Neural cell (in vitro differentiated cells): ENCODE data around the gene KCNG3. TPM values are rescaled to one million over a fixed set of nuclear protein-coding genes. Genes with fewer than 3 reads are reported as not detected.

ENCODE experiments used
- H2AFZ ChIP-seq: fragments of 200-600, 300-800 bp; sonication (generic), shearing (Covaris generic); 2 replicates; pipeline ENCODE4 v1.6.0; 2014; ENCODE audit warnings: low read depth, mild to moderate bottlenecking, antibody characterized with exemption, low read length, moderate library complexity
- H3F3A ChIP-seq: fragments of 200-600 bp; shearing (Covaris generic); 2 replicates; pipeline ENCODE4 v1.6.1; 2016; ENCODE audit warnings: mild to moderate bottlenecking, moderate library complexity, mixed read lengths, antibody characterized with exemption, low read length; ENCODE audit not compliant: insufficient read depth, poor library complexity, severe bottlenecking
- H3K27ac ChIP-seq: fragments of 200-600, 300-800 bp; sonication (generic), shearing (Covaris generic); 2 replicates; pipeline ENCODE4 v1.5.1; 2014; ENCODE audit warnings: mild to moderate bottlenecking, low read length, moderate library complexity
- H3K27me3 ChIP-seq: fragments of 300-800, 200-600 bp; sonication (generic), shearing (Covaris generic); 2 replicates; pipeline ENCODE4 v1.6.0; 2014; ENCODE audit warnings: mild to moderate bottlenecking, low read depth, low read length, moderate library complexity; ENCODE audit not compliant: insufficient read depth
- H3K36me3 ChIP-seq: fragments of 300-800, 200-600 bp; sonication (generic), shearing (Covaris generic); 2 replicates; pipeline ENCODE4 v1.5.1; 2014; ENCODE audit warnings: mild to moderate bottlenecking, antibody characterized with exemption, low read length, moderate library complexity; ENCODE audit not compliant: insufficient read depth
- H3K4me2 ChIP-seq: fragments of 300-800, 200-600 bp; sonication (generic), shearing (Covaris generic); 2 replicates; pipeline ENCODE4 v1.6.0; 2014; ENCODE audit warnings: mild to moderate bottlenecking, low read length
- H3K4me3 ChIP-seq: fragments of 300-800, 200-600 bp; sonication (generic), shearing (Covaris generic); 2 replicates; pipeline ENCODE4 v1.5.1; 2014; ENCODE audit warnings: mild to moderate bottlenecking, low read length, moderate library complexity
- H3K79me2 ChIP-seq: fragments of 200-600 bp; shearing (Covaris generic); replicated peaks from 2 replicates; pipeline ENCODE4 v1.6.0; 2014; ENCODE audit warnings: mild to moderate bottlenecking, low read length, moderate library complexity; ENCODE audit not compliant: insufficient read depth
- H3K9ac ChIP-seq: fragments of 300-800, 200-600 bp; sonication (generic), shearing (Covaris generic); 2 replicates; pipeline ENCODE4 v1.6.1; 2016; ENCODE audit warnings: mild to moderate bottlenecking, low read length, mixed read lengths
- H3K9me2 ChIP-seq: fragments of 200-600 bp; shearing (Covaris generic); 2 replicates; pipeline ENCODE4 v1.6.1; 2016; ENCODE audit warnings: mild to moderate bottlenecking, low read length, mixed read lengths; ENCODE audit not compliant: insufficient read depth
- H3K9me3 ChIP-seq: fragments of 200-600, 300-800 bp; sonication (generic), shearing (Covaris generic); 2 replicates; pipeline ENCODE4 v1.6.1; 2016; ENCODE audit warnings: mild to moderate bottlenecking, mixed run types, low read length, moderate library complexity, mixed read lengths
- H4K20me1 ChIP-seq: fragments of 200-600 bp; shearing (Covaris generic); 2 replicates; pipeline ENCODE4 v1.6.1; 2016; ENCODE audit warnings: mild to moderate bottlenecking, mixed run types; ENCODE audit not compliant: insufficient read depth
- EP300 ChIP-seq: fragments of 450-650 bp; conservative IDR thresholded peaks from 2 replicates; pipeline ENCODE4 v1.6.1; 2014; ENCODE audit warnings: antibody characterized with exemption, mild to moderate bottlenecking, moderate library complexity; ENCODE audit not compliant: poor library complexity, severe bottlenecking
- EZH2 ChIP-seq: fragments of 200-600, 300-800 bp; shearing (Covaris generic), sonication (generic); IDR thresholded peaks from 2 replicates; pipeline ENCODE4 v1.6.1; 2014; ENCODE audit warnings: antibody characterized with exemption, low read length, borderline replicate concordance, mild to moderate bottlenecking; ENCODE audit not compliant: insufficient read depth, poor library complexity, severe bottlenecking
- MXI1 ChIP-seq: fragments of 450-650 bp; conservative IDR thresholded peaks from 2 replicates; pipeline ENCODE4 v1.6.1; 2014; ENCODE audit warnings: antibody characterized with exemption, mild to moderate bottlenecking; ENCODE audit not compliant: poor library complexity, severe bottlenecking
- POLR2AphosphoS5 ChIP-seq: IDR thresholded peaks from 2 replicates; pipeline ENCODE4 v1.6.1; 2012
- RAD21 ChIP-seq: fragments of 450-650 bp; conservative IDR thresholded peaks from 2 replicates; pipeline ENCODE4 v1.6.1; 2014; ENCODE audit warnings: antibody characterized with exemption, mild to moderate bottlenecking, moderate library complexity
- SMC3 ChIP-seq: fragments of 450-650 bp; conservative IDR thresholded peaks from 2 replicates; pipeline ENCODE4 v1.6.1; 2014; ENCODE audit warnings: antibody characterized with exemption, mild to moderate bottlenecking, moderate library complexity; ENCODE audit not compliant: poor library complexity
- TAF1 ChIP-seq: IDR thresholded peaks from 2 replicates; pipeline ENCODE4 v1.6.1; 2012; ENCODE audit warnings: low read depth
- polyA plus RNA-seq: library from polyadenylated mRNA; depleted of rRNA; stranded (reverse); fragments of >200 nt; gene quantifications from 2 replicates; pipeline ENCODE4 v1.2.3, GENCODE V29; 2014
- TF ChIP-seq, protein P1 (sequence below): IDR thresholded peaks from 2 replicates; pipeline ENCODE4 v1.6.1; 2012; ENCODE audit warnings: borderline replicate concordance
- TF ChIP-seq, protein P2 (sequence below): fragments of 450-650 bp; IDR thresholded peaks from 2 replicates; pipeline ENCODE4 v1.5.1; 2014; ENCODE audit warnings: antibody characterized with exemption, mild to moderate bottlenecking, moderate library complexity; ENCODE audit not compliant: poor library complexity, severe bottlenecking

Gene KCNG3
- polyA plus RNA-seq, 1 donor from 2014 or later = 0.74 TPM

GRCh38 chr2:42498497-42498896 is 4.7 kb upstream of the KCNG3 start:
- Histone ChIP-seq H3K79me2 (no peaks in the 10 kb centered on the region), H3K9me2 (no peaks in the 10 kb centered on the region), H3K4me2 (no peak overlapping the region), H3K9ac (no peak overlapping the region), H4K20me1 (no peaks in the 10 kb centered on the region), H3K36me3 (no peaks in the 10 kb centered on the region), H2AFZ (no peak overlapping the region), H3K4me3 (no peak overlapping the region), H3K9me3 (no peaks in the 10 kb centered on the region), H3K27me3 (no peaks in the 10 kb centered on the region), H3F3A (no peaks in the 10 kb centered on the region), H3K27ac (no peak overlapping the region)
- TF ChIP-seq POLR2AphosphoS5 = no peak
- no peak for TF ChIP-seq TAF1

GRCh38 chr2:42495611-42496010 is 1.8 kb upstream of the KCNG3 start:
- no peaks in the 10 kb centered on the region for H3F3A ChIP-seq
- H3K9ac ChIP-seq = no peak overlapping the region
- peak overlapping the region; percentile 93 for H3K4me3 ChIP-seq
- peaks cover 27% of the 10 kb centered on the region for H3K27me3 ChIP-seq
- H3K79me2 ChIP-seq = no peaks in the 10 kb centered on the region
- H3K27ac ChIP-seq = no peak overlapping the region
- H3K4me2 ChIP-seq = peak overlapping the region; percentile 74
- no peaks in the 10 kb centered on the region for H3K36me3 ChIP-seq
- H2AFZ ChIP-seq = no peak overlapping the region
- no peaks in the 10 kb centered on the region for H3K9me2 ChIP-seq
- no peaks in the 10 kb centered on the region for H4K20me1 ChIP-seq
- no peaks in the 10 kb centered on the region for H3K9me3 ChIP-seq
- TF ChIP-seq SMC3 = no peak
- no peak for TF ChIP-seq TAF1
- TF ChIP-seq RAD21 = no peak
- no peak for TF ChIP-seq POLR2AphosphoS5
- TF ChIP-seq MXI1 = no peak
- TF ChIP-seq, protein P1, sequence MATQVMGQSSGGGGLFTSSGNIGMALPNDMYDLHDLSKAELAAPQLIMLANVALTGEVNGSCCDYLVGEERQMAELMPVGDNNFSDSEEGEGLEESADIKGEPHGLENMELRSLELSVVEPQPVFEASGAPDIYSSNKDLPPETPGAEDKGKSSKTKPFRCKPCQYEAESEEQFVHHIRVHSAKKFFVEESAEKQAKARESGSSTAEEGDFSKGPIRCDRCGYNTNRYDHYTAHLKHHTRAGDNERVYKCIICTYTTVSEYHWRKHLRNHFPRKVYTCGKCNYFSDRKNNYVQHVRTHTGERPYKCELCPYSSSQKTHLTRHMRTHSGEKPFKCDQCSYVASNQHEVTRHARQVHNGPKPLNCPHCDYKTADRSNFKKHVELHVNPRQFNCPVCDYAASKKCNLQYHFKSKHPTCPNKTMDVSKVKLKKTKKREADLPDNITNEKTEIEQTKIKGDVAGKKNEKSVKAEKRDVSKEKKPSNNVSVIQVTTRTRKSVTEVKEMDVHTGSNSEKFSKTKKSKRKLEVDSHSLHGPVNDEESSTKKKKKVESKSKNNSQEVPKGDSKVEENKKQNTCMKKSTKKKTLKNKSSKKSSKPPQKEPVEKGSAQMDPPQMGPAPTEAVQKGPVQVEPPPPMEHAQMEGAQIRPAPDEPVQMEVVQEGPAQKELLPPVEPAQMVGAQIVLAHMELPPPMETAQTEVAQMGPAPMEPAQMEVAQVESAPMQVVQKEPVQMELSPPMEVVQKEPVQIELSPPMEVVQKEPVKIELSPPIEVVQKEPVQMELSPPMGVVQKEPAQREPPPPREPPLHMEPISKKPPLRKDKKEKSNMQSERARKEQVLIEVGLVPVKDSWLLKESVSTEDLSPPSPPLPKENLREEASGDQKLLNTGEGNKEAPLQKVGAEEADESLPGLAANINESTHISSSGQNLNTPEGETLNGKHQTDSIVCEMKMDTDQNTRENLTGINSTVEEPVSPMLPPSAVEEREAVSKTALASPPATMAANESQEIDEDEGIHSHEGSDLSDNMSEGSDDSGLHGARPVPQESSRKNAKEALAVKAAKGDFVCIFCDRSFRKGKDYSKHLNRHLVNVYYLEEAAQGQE = no peak
- TF ChIP-seq, protein P2, sequence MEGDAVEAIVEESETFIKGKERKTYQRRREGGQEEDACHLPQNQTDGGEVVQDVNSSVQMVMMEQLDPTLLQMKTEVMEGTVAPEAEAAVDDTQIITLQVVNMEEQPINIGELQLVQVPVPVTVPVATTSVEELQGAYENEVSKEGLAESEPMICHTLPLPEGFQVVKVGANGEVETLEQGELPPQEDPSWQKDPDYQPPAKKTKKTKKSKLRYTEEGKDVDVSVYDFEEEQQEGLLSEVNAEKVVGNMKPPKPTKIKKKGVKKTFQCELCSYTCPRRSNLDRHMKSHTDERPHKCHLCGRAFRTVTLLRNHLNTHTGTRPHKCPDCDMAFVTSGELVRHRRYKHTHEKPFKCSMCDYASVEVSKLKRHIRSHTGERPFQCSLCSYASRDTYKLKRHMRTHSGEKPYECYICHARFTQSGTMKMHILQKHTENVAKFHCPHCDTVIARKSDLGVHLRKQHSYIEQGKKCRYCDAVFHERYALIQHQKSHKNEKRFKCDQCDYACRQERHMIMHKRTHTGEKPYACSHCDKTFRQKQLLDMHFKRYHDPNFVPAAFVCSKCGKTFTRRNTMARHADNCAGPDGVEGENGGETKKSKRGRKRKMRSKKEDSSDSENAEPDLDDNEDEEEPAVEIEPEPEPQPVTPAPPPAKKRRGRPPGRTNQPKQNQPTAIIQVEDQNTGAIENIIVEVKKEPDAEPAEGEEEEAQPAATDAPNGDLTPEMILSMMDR = no peak
- no peak for TF ChIP-seq EZH2
- TF ChIP-seq EP300 = no peak

GRCh38 chr2:42495234-42495581 is 1.4 kb upstream of the KCNG3 start:
- H3K27me3 ChIP-seq = peaks cover 31% of the 10 kb centered on the region
- peak overlapping the region; percentile 74 for H3K4me2 ChIP-seq
- H3K79me2 ChIP-seq = no peaks in the 10 kb centered on the region
- no peaks in the 10 kb centered on the region for H4K20me1 ChIP-seq
- no peaks in the 10 kb centered on the region for H3K36me3 ChIP-seq
- H3K9me2 ChIP-seq = no peaks in the 10 kb centered on the region
- no peak for TF ChIP-seq EZH2
- TF ChIP-seq, protein P2 = peak; percentile 1
- no peaks in the 10 kb centered on the region for H3F3A ChIP-seq
- H3K27ac ChIP-seq = no peak overlapping the region
- no peak overlapping the region for H2AFZ ChIP-seq
- H3K9ac ChIP-seq = no peak overlapping the region
- peak overlapping the region; percentile 93 for H3K4me3 ChIP-seq
- no peaks in the 10 kb centered on the region for H3K9me3 ChIP-seq
